HG03469 (cell line): ENCODE results near the gene NAV1.
"Not testable (repeated sequence)": the region's sequence is repeated elsewhere in the genome, so short reads cannot be mapped to it uniquely, and the experiment has no call there.

Experiments
- ATAC-seq: cut with Tn5 transposase; IDR thresholded peaks from one replicate; pipeline ENCODE4 v1.9.1; 2021; ENCODE audit warnings: mild to moderate bottlenecking, moderate library complexity, moderate number of reproducible peaks; ENCODE audit not compliant: unreplicated experiment

Gene NAV1, protein sequence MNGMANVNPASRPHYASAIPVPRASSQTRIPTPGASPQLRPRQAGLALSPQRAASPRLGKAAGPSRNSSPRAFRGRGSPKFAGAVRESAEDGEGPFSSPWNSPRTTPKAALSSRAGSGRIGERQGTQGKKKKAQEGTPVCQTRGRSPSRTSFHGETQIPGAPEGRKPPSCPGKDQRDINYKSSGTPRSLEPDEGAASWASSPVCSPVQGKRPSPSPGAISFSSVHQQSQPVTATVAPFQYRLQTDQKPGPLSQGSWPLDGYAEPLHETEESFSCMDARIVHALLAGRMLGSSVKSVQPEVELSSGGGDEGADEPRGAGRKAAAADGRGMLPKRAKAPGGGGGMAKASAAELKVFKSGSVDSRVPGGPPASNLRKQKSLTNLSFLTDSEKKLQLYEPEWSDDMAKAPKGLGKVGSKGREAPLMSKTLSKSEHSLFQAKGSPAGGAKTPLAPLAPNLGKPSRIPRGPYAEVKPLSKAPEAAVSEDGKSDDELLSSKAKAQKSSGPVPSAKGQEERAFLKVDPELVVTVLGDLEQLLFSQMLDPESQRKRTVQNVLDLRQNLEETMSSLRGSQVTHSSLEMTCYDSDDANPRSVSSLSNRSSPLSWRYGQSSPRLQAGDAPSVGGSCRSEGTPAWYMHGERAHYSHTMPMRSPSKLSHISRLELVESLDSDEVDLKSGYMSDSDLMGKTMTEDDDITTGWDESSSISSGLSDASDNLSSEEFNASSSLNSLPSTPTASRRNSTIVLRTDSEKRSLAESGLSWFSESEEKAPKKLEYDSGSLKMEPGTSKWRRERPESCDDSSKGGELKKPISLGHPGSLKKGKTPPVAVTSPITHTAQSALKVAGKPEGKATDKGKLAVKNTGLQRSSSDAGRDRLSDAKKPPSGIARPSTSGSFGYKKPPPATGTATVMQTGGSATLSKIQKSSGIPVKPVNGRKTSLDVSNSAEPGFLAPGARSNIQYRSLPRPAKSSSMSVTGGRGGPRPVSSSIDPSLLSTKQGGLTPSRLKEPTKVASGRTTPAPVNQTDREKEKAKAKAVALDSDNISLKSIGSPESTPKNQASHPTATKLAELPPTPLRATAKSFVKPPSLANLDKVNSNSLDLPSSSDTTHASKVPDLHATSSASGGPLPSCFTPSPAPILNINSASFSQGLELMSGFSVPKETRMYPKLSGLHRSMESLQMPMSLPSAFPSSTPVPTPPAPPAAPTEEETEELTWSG (N-terminal part only)

DNA sequence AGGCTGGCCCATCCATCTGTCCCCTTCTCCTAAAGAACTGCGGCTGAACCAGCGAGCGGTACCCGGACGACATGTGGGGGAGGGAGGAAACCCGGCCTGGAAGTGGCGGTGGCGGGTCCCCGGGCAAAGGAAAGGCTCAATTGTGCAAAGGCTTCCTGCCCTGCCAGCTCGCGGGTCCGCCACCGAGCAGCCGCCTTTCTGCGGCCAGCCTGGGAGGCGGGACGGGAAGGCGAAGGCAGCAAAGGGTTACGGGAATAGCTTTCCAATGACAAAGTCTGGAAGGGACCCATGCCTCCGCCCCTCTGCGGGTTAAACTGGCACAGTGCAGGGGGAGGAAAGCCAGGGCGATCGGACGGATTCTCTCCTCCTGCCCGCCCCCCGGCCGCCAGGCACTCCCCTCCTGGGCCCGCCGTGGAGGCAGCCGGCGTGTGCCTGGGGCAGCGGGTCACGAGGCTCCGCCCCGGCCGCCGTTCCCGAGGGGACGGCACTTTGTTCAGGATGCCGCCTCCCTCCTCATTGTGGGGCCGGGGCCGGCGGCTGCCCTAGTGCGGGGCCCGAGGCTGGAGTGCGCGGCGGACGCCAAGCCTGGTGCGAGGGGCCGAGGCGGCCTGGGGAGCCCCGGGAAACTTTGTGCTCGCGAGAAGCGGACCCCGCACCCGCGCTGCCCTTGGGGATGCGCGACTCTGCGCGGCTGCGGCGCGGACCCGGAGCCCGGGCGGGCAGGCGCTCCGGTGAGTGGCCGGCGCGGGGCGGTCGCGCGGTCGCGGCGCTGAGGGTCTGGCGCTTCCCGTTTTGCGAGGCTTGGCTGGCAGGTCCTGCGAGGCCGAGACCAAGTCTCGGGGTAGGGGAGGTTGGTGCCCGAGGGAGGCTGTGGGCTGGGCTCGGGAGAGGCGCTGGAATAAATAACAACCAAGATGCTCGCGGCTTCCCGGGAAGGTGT, at the start of gene NAV1:
Gene NAV1, plus strand, starts transcription at position 516 of the 940 bp plus-strand sequence. CDS start 83,758 bp downstream, outside the sequence.
- no peak for ATAC-seq

- ATAC-seq: no peak
Observed at GRCh38 chr1:201489643-201490261, 49.2 kb upstream of the NAV1 start.

- ATAC-seq: no peak
Observed at GRCh38 chr1:201490708-201491131, 48.2 kb upstream of the NAV1 start.

DNA sequence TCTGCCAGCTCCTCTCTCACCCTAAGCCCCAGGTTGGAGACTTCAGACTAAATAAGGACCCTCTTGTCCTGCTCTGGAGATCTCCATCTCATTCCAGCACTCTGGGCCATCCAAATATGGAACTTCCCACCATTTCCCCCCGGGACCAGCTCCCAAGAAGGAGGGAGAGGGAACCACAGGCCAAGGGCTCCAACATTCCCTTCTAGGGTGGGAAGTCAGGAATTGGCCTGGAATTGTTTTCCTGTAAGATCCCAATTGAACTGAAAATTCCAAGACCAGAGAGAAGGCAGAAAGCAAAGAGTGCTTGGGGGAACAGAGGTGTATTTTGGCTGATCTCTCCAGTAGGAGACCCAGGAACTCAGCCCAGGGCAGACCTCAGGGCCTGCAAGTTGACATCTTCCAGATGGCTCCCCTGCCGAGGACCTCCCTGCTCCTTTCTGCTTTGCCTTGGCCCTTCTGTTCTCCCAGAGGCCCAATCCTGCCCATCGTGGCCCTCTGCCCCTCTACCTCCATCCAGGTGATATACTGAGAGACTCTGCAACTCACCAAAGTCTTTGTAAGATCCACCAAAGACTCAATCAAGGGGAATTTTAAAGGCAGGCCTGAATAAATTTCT, 46.9 kb upstream of the NAV1 start:
- no peak for ATAC-seq

DNA sequence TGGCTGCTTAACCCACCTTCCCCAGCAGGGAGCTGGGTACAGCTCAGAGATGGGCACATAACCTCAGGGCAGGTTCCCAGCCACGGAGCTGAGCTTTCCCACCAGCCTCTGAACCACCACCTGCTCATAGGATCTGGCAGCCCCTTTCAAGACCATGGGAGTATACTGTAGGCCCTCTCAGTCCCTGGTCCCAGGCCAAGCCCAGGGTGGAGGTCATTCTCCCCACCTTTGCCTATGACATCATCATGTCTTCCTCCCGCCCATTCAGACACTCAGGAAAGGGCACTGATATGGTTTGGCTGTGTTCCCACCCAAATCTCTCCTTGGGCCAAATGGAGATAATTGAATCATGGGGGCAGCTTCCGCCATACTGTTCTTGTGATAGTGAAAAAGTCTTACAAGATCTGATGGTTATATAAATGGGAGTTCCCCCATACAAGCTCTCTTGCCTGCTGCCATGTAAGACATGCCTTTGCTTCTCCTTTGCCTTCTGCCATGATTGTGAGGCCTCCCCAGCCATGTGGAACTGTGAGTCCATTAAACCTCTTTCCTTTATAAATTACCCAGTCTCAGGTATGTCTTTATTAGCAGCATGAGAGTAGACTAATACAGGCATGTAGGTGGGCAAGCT, 45.8 kb upstream of the NAV1 start:
- not testable (repeated sequence) for ATAC-seq

DNA sequence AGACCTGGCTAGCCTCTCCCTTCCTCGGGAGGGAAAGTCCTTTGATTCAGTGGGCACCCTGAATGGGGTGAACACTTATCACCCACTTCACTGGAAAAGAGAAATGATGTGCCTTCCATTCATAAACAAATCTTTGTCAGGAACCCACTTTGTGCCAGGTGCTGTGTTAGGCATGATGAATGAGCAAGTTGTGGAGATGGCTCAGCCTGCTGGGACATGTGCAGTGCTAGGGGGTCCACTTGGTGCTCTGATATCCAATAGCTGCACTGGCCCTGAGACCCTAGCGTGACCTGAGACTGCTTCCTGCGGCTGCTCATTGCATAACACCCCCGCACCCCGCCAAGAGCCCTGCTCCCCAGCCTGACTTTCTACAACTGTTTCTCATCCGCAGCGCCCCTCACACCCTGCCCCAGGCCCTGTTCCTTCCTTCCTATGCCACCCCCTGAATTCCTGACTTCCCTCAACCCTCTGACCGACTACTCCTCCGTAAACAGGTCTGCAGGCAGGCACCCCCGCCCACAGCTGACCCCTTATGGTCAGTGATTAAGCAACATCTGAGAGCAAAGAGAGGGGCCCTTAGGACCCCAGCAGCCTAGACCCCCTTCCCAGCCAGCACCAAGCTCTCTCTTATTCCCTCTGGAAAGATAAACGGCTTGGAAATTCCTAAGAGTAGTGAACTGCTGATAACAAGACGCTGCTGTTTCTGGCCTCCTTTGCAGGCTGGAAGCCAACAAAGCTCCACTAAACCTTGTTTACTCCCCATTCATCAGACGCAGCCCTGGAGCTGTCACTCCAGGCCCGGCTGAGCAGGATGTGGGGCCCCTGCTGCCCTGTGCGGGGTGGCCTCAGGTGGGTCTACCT, 44.9 kb upstream of the NAV1 start:
- ATAC-seq: no peak

- ATAC-seq: no peak
Observed at GRCh38 chr1:201495551-201496295, 43.2 kb upstream of the NAV1 start.

DNA sequence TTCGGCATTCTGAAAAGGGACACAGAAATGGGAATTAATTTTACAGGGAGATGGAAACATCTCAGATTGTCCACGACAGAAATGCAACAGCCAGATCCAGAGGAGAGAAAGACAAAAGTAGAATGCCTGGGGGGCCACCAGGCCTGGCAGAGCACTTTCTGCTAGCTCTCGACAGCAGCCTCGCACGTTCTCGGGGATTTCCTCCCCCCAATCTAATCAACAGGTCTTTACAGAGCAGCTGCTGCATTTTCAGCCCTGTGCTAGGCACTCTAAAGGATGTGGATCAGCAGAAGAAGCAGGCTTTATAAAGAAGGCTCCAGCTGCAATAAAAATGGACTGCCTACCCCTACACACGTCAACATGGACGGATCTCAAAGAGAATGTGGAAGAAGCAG, 42.6 kb upstream of the NAV1 start:
- ATAC-seq: no peak

DNA sequence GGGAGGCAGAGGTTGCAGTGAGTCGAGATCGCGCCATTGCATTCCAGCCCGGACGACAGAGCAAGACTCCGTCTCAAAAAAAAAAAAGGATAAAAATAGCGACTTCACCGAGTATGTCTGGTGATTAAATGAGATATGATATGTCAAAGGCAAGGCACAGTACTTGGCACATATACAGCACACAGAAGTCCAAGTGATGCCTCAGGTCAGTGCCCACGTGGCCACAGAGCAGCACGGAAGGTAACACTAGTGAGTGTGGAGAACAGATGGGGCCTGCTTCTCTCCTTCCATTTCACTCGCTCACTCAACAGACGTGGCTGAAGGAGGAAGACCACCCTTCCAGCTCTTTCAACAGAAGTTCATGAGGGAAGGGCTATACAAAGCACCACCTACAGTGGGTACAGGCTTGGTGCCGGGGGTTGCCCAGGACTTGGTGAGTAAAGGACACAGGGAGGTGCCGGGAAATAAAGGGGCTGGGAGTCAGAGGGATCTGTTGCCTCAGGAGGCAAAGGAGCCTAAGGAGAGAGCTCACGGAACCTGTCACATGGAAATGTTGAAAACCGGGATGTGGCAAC, 40.9 kb upstream of the NAV1 start:
- no peak for ATAC-seq

DNA sequence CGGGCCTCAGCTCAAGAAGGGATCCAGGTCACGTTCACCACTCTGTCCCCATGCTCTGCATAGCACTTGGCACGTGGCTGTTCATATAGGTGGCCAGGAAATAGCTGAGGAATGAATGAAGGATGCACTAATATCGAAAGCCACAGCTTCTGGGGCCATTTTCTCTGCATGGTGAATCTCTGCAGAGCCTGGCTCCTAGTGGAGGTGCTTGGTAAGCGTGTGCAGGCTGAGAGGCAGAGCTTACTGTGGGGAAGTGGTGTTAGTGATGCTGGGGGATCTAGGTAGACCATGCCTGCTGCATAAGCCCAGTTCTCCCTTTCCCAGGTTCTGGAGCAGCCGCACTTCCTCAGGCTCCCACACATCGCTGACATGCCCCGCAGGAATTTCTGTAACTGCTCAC, 40.3 kb upstream of the NAV1 start:
- ATAC-seq: no peak

- no peak for ATAC-seq
Observed at GRCh38 chr1:201499191-201499590, 39.7 kb upstream of the NAV1 start.

- ATAC-seq: no peak
Observed at GRCh38 chr1:201499795-201500669, 38.9 kb upstream of the NAV1 start.

DNA sequence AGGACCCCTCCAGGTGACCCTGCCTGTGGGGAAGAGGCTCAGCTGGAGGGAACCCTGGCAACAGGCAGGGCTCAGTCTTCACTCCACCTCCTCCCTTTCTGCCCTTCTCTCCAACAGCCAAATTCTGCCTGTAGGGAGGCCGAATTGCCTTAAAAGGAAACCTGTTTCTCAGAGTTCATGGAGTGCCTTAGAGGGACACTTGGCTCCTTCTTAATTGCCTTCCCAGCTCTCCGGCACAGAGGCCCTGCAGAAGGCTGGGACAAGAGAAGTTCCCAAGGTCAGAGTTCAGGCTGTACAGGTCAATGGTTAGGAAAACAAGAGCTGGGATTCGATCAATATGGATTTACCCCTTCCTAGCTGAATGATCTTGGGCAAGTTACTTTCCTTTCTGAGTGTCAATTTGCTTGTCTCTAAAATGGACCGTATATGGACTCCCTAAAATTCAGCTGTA, 38.2 kb upstream of the NAV1 start:
- ATAC-seq: no peak

DNA sequence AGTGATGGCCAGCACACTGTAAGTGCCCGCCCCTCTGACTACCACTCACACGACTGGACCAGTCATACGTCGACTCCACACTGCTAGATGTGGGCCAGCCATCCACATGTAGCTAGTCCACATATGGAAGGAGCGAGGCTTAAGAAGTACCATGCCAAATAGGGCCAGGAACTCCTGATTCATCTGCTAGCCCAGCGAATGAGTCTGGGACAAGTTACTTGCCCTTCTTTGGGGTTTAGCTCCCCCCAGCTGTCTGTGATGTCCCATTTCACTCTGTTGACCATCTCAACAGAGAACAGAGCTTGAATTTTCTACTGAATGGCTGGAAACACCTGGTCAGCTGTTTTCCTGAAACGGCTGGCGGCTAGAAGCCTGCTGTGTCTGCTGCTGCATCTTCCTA, 37.8 kb upstream of the NAV1 start:
- ATAC-seq: no peak

DNA sequence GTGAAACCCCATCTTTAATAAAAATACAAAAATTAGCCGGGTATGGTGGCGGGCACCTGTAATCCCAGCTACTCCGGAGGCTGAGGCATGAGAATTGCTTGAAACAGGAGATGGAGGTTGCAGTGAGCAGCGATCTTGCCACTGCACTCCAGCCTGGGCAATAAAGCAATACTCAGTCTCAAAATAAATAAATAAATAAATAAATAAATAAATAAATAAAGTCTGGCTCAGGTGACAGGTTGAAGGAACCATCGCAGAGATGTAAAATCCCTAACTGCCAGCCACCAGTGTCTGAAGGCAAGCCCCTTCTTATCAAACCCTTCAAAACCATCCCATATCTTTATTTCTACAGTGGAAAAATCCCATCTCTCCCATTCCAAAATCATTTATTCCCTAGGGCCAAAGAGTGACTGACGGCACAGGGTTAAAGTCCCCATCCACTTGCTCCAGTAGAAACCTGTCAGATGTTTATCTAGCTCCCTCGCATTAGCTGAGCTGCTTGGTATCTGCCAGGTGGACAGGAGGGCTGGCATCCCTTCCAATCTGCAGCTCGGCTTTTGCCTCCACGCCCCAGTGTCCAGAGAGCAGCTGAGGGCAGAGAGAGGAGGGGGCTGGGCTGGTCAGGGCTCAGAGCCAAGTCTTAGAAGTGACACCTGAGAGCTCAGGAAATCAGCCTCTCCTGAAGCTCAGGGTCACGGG, 37.0 kb upstream of the NAV1 start:
- ATAC-seq: no peak
